ENCODE results near the gene MMEL1.

GRCh38 chr1:2591233-2591580, 41.6 kb downstream of the MMEL1 start:
- no peak for TF ChIP-seq CTCF (IDR thresholded peaks at IDR 0.05; ENCODE audit: insufficient read depth, low read length)
- TF ChIP-seq POLR2AphosphoS5 (IDR thresholded peaks at IDR 0.05; ENCODE audit: low read depth) = no peak
- TF ChIP-seq REST (IDR thresholded peaks at IDR 0.05; ENCODE audit: insufficient replicate concordance, low read depth) = no peak
- TF ChIP-seq SPI1 (IDR thresholded peaks at IDR 0.05; ENCODE audit: borderline replicate concordance, low read depth) = no peak
